Loucy (cell line): Measurements from ENCODE around the gene RAPSN.
A peak's percentile ranks its signal among the peaks of the same experiment; 100 is the strongest.

Experiments used
- H2AFZ ChIP-seq: fragments of 200-600 bp; sonication (generic); 2 replicates; pipeline ENCODE4 v1.6.0; 2016; ENCODE audit warnings: antibody characterized with exemption, mild to moderate bottlenecking, low read length, moderate library complexity
- H3F3A ChIP-seq: fragments of 200-600 bp; 2 replicates; pipeline ENCODE4 v1.6.0; 2016; ENCODE audit warnings: antibody characterized with exemption, low read depth, mild to moderate bottlenecking
- H3K27me3 ChIP-seq: fragments of 200-600 bp; sonication (generic); 2 replicates; pipeline ENCODE4 v1.6.1; 2014; ENCODE audit warnings: low read length, mild to moderate bottlenecking; ENCODE audit not compliant: insufficient read depth, poor library complexity, severe bottlenecking
- H3K36me3 ChIP-seq: fragments of 200-600 bp; sonication (generic); 2 replicates; pipeline ENCODE4 v1.6.1; 2016; ENCODE audit warnings: low read length; ENCODE audit not compliant: insufficient read depth
- H3K4me1 ChIP-seq: fragments of 200-600 bp; sonication (generic); 2 replicates; pipeline ENCODE4 v1.5.1; 2014; ENCODE audit warnings: low read length, mild to moderate bottlenecking; ENCODE audit not compliant: insufficient read depth, poor library complexity, severe bottlenecking
- H3K4me2 ChIP-seq: fragments of 200-600 bp; sonication (generic); 2 replicates; pipeline ENCODE4 v1.6.0; 2014; ENCODE audit warnings: antibody characterized with exemption, low read length, low read depth, mild to moderate bottlenecking; ENCODE audit not compliant: poor library complexity, severe bottlenecking
- H3K4me3 ChIP-seq: fragments of 200-600 bp; sonication (generic); 2 replicates; pipeline ENCODE4 v1.5.1; 2014; ENCODE audit warnings: low read length, mild to moderate bottlenecking, mixed read lengths; ENCODE audit not compliant: poor library complexity, severe bottlenecking
- H3K79me2 ChIP-seq: fragments of 200-600 bp; sonication (generic); 2 replicates; pipeline ENCODE4 v1.6.1; 2014; ENCODE audit warnings: low read length; ENCODE audit not compliant: insufficient read depth
- H3K9ac ChIP-seq: fragments of 200-600 bp; sonication (generic); 2 replicates; pipeline ENCODE4 v1.6.0; 2014; ENCODE audit warnings: mild to moderate bottlenecking, low read depth, low read length, moderate library complexity; ENCODE audit not compliant: poor library complexity, severe bottlenecking
- H3K9me2 ChIP-seq: fragments of 200-600 bp; sonication (generic); replicated peaks from 2 replicates; pipeline ENCODE4 v1.6.1; 2016; ENCODE audit warnings: low read depth, low read length, mixed read lengths
- H3K9me3 ChIP-seq: fragments of 200-600 bp; sonication (generic); 2 replicates; pipeline ENCODE4 v1.6.1; 2014; ENCODE audit warnings: mild to moderate bottlenecking, antibody characterized with exemption, low read length, low read depth; ENCODE audit not compliant: insufficient read depth
- H4K20me1 ChIP-seq: fragments of 200-600 bp; sonication (generic); 2 replicates; pipeline ENCODE4 v1.6.0; 2014; ENCODE audit warnings: antibody characterized with exemption, low read length, mild to moderate bottlenecking; ENCODE audit not compliant: insufficient read depth, poor library complexity, severe bottlenecking
- CTCF ChIP-seq: fragments of 200-600 bp; sonication (generic); conservative IDR thresholded peaks from 2 replicates; pipeline ENCODE4 v1.5.1; 2014; ENCODE audit warnings: mild to moderate bottlenecking, antibody characterized with exemption, low read length
- EZH2phosphoT487 ChIP-seq: fragments of 200-600 bp; IDR thresholded peaks from 2 replicates; pipeline ENCODE4 v1.6.1; 2018; ENCODE audit warnings: antibody characterized with exemption, mild to moderate bottlenecking, moderate library complexity, borderline replicate concordance

Gene RAPSN

GRCh38 chr11:47430524-47430923 is 18.4 kb downstream of the RAPSN start:
- Histone ChIP-seq H3K79me2 (peaks cover 6% of the 10 kb centered on the region), H3K9ac (no peak overlapping the region), H3K4me3 (no peak overlapping the region), H3F3A (no peaks in the 10 kb centered on the region), H3K4me1 (peaks cover 3% of the 10 kb centered on the region), H3K36me3 (no peaks in the 10 kb centered on the region), H4K20me1 (peaks cover 4% of the 10 kb centered on the region), H3K9me3 (no peaks in the 10 kb centered on the region), H2AFZ (no peak overlapping the region), H3K27me3 (peaks cover 6% of the 10 kb centered on the region), H3K4me2 (no peak overlapping the region), H3K9me2 (no peaks in the 10 kb centered on the region)
- no peak for TF ChIP-seq CTCF
- TF ChIP-seq EZH2phosphoT487, result no peak

GRCh38 chr11:47426062-47426956 is 22.6 kb downstream of the RAPSN start, which contains the start of gene PSMC3:
TSS of gene PSMC3 (minus strand) at chr11:47426439. CDS start at chr11:47426279, 160 bp downstream.
- TF ChIP-seq CTCF, result no peak
- no peak for TF ChIP-seq EZH2phosphoT487
- Histone ChIP-seq H3K4me1 (peaks cover 16% of the 10 kb centered on the region), H3K4me3 (peak within 1 kb of the TSS; percentile 100), H3K36me3 (peaks cover 29% of the 10 kb centered on the region; the same call in 1 of the 2 replicates), H3K27me3 (peaks cover 7% of the 10 kb centered on the region), H3K9ac (peak within 1 kb of the TSS; percentile 100), H3K9me2 (no peaks in the 10 kb centered on the region), H3K79me2 (peaks cover 41% of the 10 kb centered on the region), H3K4me2 (peak within 1 kb of the TSS; percentile 93), H2AFZ (peak within 1 kb of the TSS; percentile 99), H3F3A (no peaks in the 10 kb centered on the region), H3K9me3 (no peaks in the 10 kb centered on the region), H4K20me1 (peaks cover 8% of the 10 kb centered on the region)

DNA sequence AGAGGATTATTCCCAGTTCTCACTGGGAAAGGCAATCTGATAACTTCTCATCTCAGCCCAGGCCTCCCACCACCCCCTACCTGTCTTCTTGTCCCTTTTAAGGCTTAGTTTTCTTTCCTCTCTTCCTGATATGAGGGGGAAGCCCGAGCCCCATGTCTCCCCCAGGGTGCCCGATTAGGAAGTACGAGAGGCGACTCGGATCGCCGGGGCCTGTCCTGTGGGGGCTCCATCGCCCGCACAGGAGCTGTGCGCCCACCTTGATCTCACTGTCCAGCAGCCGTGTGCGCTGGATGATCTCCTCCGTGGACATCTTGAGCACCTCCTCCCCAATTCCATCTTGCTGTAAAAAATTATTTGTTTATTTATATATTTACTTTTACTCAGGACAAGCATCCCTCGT is 23.3 kb downstream of the RAPSN start:
- peaks cover 41% of the 10 kb centered on the region for H3K79me2 ChIP-seq
- peak overlapping the region; percentile 93 for H3K4me2 ChIP-seq
- peaks cover 8% of the 10 kb centered on the region for H4K20me1 ChIP-seq
- peaks cover 16% of the 10 kb centered on the region for H3K4me1 ChIP-seq
- no peaks in the 10 kb centered on the region for H3F3A ChIP-seq
- peak overlapping the region; percentile 100 for H3K9ac ChIP-seq
- H3K36me3 ChIP-seq, result peaks cover 36% of the 10 kb centered on the region; the same call in 1 of the 2 replicates
- peak overlapping the region; percentile 100 for H3K4me3 ChIP-seq
- no peak for TF ChIP-seq EZH2phosphoT487
- TF ChIP-seq CTCF, result no peak
- H3K9me3 ChIP-seq, result no peaks in the 10 kb centered on the region
- peaks cover 7% of the 10 kb centered on the region for H3K27me3 ChIP-seq
- H3K9me2 ChIP-seq, result no peaks in the 10 kb centered on the region
- H2AFZ ChIP-seq, result peak overlapping the region; percentile 99
